HEK293 (cell line): Measurements from ENCODE around the gene CHRNE.

ENCODE experiments used
- CTCF ChIA-PET: fragments of 350-600 bp; formaldehyde crosslinking; extraction: SDS; loops from one replicate; lab custom pipeline; 2021; ENCODE audit warnings: antibody characterized with exemption; lab: Yijun Ruan, JAX
- POLR2A ChIA-PET: fragments of 300-600 bp; formaldehyde crosslinking; extraction: SDS; loops from one replicate; lab custom pipeline; 2020; ENCODE audit warnings: antibody characterized with exemption, inconsistent platforms; lab: Yijun Ruan, JAX
- H3K27ac ChIP-seq: fragments of 200-500 bp; sonication (Bioruptor generic); 2 replicates; pipeline ENCODE4 v1.5.1; 2014; ENCODE audit warnings: low read depth, low read length, control low read depth, inconsistent platforms; ENCODE audit errors: extremely low read depth
- H3K36me3 ChIP-seq, 2 experiments: fragments of 200-500 bp in 1 of 2; sonication (Bioruptor generic) in 1 of 2; 1 replicate in 1 of 2; 2 replicates in 1 of 2; pipeline ENCODE4 v1.5.1; 2014 to 2017; ENCODE audit warnings: inconsistent platforms in 2 of 2, low read length in 2 of 2; ENCODE audit not compliant: control insufficient read depth in 2 of 2, insufficient read depth in 1 of 2
- H3K4me1 ChIP-seq: fragments of 200-500 bp; sonication (Bioruptor generic); 2 replicates; pipeline ENCODE4 v1.5.1; 2014; ENCODE audit warnings: mild to moderate bottlenecking, low read length, inconsistent platforms; ENCODE audit not compliant: control insufficient read depth, insufficient read depth
- H3K4me3 ChIP-seq: 2 replicates; pipeline ENCODE4 v1.5.1; 2011; ENCODE audit warnings: low read depth, mild to moderate bottlenecking, control low read depth, low read length, moderate library complexity
- H3K9me3 ChIP-seq: fragments of 200-500 bp; sonication (Bioruptor generic); 2 replicates; pipeline ENCODE4 v1.5.1; 2014; ENCODE audit warnings: low read depth, low read length, inconsistent platforms; ENCODE audit not compliant: control insufficient read depth, insufficient read depth
- GLI4 ChIP-seq: fragments of 450-650 bp; formaldehyde crosslinking; IDR thresholded peaks from 2 replicates; pipeline ENCODE4 v1.5.1; 2016; ENCODE audit warnings: missing biosample characterization, missing genetic modification characterization
- GLIS1 ChIP-seq: fragments of 450-650 bp; formaldehyde crosslinking; IDR thresholded peaks from 2 replicates; pipeline ENCODE4 v1.5.1; 2016; ENCODE audit warnings: missing biosample characterization, missing genetic modification characterization
- HOXA7 ChIP-seq: sonication (generic); formaldehyde crosslinking; IDR thresholded peaks from 2 replicates; pipeline ENCODE4 v1.8.1; 2022; ENCODE audit warnings: missing genetic modification reagents, borderline replicate concordance
- KLF9 ChIP-seq: fragments of 450-650 bp; formaldehyde crosslinking; IDR thresholded peaks from 2 replicates; pipeline ENCODE4 v1.5.1; 2016; ENCODE audit warnings: missing biosample characterization, missing genetic modification characterization, low read depth
- OVOL3 ChIP-seq: fragments of 450-650 bp; formaldehyde crosslinking; IDR thresholded peaks from 2 replicates; pipeline ENCODE4 v1.5.1; 2016; ENCODE audit warnings: missing biosample characterization, missing genetic modification characterization
- PRDM2 ChIP-seq: fragments of 450-650 bp; formaldehyde crosslinking; IDR thresholded peaks from 2 replicates; pipeline ENCODE4 v1.5.1; 2016; ENCODE audit warnings: missing biosample characterization, missing genetic modification characterization, borderline replicate concordance
- SCRT1 ChIP-seq: fragments of 450-650 bp; formaldehyde crosslinking; IDR thresholded peaks from 2 replicates; pipeline ENCODE4 v1.5.1; 2016; ENCODE audit warnings: missing biosample characterization, missing genetic modification characterization, borderline replicate concordance
- TSHZ1 ChIP-seq: fragments of 450-650 bp; formaldehyde crosslinking; IDR thresholded peaks from 2 replicates; pipeline ENCODE4 v1.5.1; 2016; ENCODE audit warnings: missing biosample characterization, missing genetic modification characterization, borderline replicate concordance
- ZBTB10 ChIP-seq: fragments of 450-650 bp; formaldehyde crosslinking; IDR thresholded peaks from 2 replicates; pipeline ENCODE4 v1.5.1; 2016; ENCODE audit warnings: missing biosample characterization, missing genetic modification characterization
- ZIC2 ChIP-seq: fragments of 450-650 bp; formaldehyde crosslinking; IDR thresholded peaks from 2 replicates; pipeline ENCODE4 v1.5.1; 2016; ENCODE audit warnings: missing biosample characterization, missing genetic modification characterization
- ZNF19 ChIP-seq: fragments of 450-650 bp; formaldehyde crosslinking; IDR thresholded peaks from 2 replicates; pipeline ENCODE4; 2016; ENCODE audit warnings: missing biosample characterization, missing genetic modification characterization, low read depth
- ZNF354C ChIP-seq: fragments of 450-650 bp; formaldehyde crosslinking; IDR thresholded peaks from 2 replicates; pipeline ENCODE4 v1.5.1; 2016; ENCODE audit warnings: missing biosample characterization, missing genetic modification characterization, low read depth, borderline replicate concordance
- ZNF48 ChIP-seq: fragments of 450-650 bp; formaldehyde crosslinking; IDR thresholded peaks from 2 replicates; pipeline ENCODE4 v1.5.1; 2016; ENCODE audit warnings: missing biosample characterization, missing genetic modification characterization
- ZNF510 ChIP-seq: fragments of 450-650 bp; formaldehyde crosslinking; IDR thresholded peaks from 2 replicates; pipeline ENCODE4 v1.5.1; 2018; ENCODE audit warnings: mild to moderate bottlenecking, missing genetic modification characterization, missing biosample characterization; ENCODE audit not compliant: insufficient replicate concordance
- ZNF561 ChIP-seq: fragments of 450-650 bp; IDR thresholded peaks from 2 replicates; pipeline ENCODE4 v1.5.1; 2018; ENCODE audit warnings: missing biosample characterization, missing genetic modification characterization, borderline replicate concordance
- ZNF600 ChIP-seq: fragments of 450-650 bp; formaldehyde crosslinking; IDR thresholded peaks from 2 replicates; pipeline ENCODE4 v1.5.1; 2016; ENCODE audit warnings: missing biosample characterization, missing genetic modification characterization
- ZNF623 ChIP-seq: fragments of 450-650 bp; formaldehyde crosslinking; IDR thresholded peaks from 2 replicates; pipeline ENCODE4 v1.5.1; 2016; ENCODE audit warnings: missing biosample characterization, missing genetic modification characterization
- ZNF629 ChIP-seq: fragments of 450-650 bp; formaldehyde crosslinking; IDR thresholded peaks from 2 replicates; pipeline ENCODE4 v1.5.1; 2017; ENCODE audit warnings: missing biosample characterization, missing genetic modification characterization
- ZNF639 ChIP-seq: fragments of 450-650 bp; formaldehyde crosslinking; IDR thresholded peaks from 2 replicates; pipeline ENCODE4 v1.5.1; 2016; ENCODE audit warnings: missing biosample characterization, missing genetic modification characterization
- ZNF777 ChIP-seq: fragments of 450-650 bp; formaldehyde crosslinking; IDR thresholded peaks from 2 replicates; pipeline ENCODE4 v1.5.1; 2017; ENCODE audit warnings: missing biosample characterization, missing genetic modification characterization, borderline replicate concordance
- ZNF792 ChIP-seq: fragments of 450-650 bp; formaldehyde crosslinking; IDR thresholded peaks from 2 replicates; pipeline ENCODE4 v1.5.1; 2016; ENCODE audit warnings: missing biosample characterization, missing genetic modification characterization
- ZSCAN30 ChIP-seq: fragments of 450-650 bp; IDR thresholded peaks from 2 replicates; pipeline ENCODE4 v1.5.1; 2018; ENCODE audit warnings: missing biosample characterization, mild to moderate bottlenecking, missing genetic modification characterization, moderate library complexity

The CHRNE gene

GRCh38 chr17:4903051-4903818, at the start of gene CHRNE (continued):
- TF ChIP-seq TSHZ1 (tag by site-specific recombination) (no peak), ZSCAN30 (tag by site-specific recombination) (no peak), ZNF600 (tag by site-specific recombination) (0 out of 2 replicates have a peak, but pooled peaks have one; percentile 23), PRDM2 (tag by site-specific recombination) (no peak), ZIC2 (tag by site-specific recombination) (no peak), SCRT1 (tag by site-specific recombination) (no peak; the same call in 1 of the 2 replicates), ZNF792 (no peak), ZNF510 (tag by site-specific recombination) (no peak), KLF9 (tag by site-specific recombination) (peak; percentile 72; the same call in 1 of the 2 replicates)
- TF ChIP-seq, all 188 proteins: peak for 18

- no peak overlapping the region for H3K4me3 ChIP-seq
- no peaks in the 10 kb centered on the region for H3K9me3 ChIP-seq
- CTCF ChIA-PET, result interaction anchor here (0.5 to 1.1 kb wide), 3 partner anchors 10 to 488 kb away, joined by 3 read pairs; no protein-coding TSS in a partner anchor
- peaks cover 10% of the 10 kb centered on the region for H3K4me1 ChIP-seq
- POLR2A ChIA-PET, result interaction anchor here (0.9 to 17.9 kb wide), 4 partner anchors 12 to 40 kb away, joined by 3 to 358 read pairs (median 56); partner anchors contain the start of genes RNF167, SLC25A11 and SPAG7
- no peak overlapping the region; the same call in 1 of the 2 replicates for H3K27ac ChIP-seq
- H3K36me3 ChIP-seq, result peaks cover 0 to 9% of the 10 kb centered on the region in 2 experiments; a peak in 1 of 3 replicates
- no peak for TF ChIP-seq ZNF48 (tag by site-specific recombination)
- TF ChIP-seq ZNF777, result no peak
- TF ChIP-seq ZNF639, result no peak
- no peak for TF ChIP-seq GLIS1 (tag by site-specific recombination)
- TF ChIP-seq ZNF561 (tag by site-specific recombination), result no peak
- TF ChIP-seq GLI4 (tag by site-specific recombination), result no peak
- no peak for TF ChIP-seq ZBTB10 (tag by site-specific recombination)
- no peak for TF ChIP-seq ZNF354C (tag by site-specific recombination)
- TF ChIP-seq OVOL3 (tag by site-specific recombination), result no peak
- TF ChIP-seq ZNF623 (tag by site-specific recombination), result no peak
- TF ChIP-seq HOXA7, result no peak
- TF ChIP-seq ZNF19, result no peak
- TF ChIP-seq ZNF629 (tag by site-specific recombination), result no peak
These were observed 48.6 kb upstream of the CHRNE start for GRCh38 chr17:4951486-4951885.
